ENCODE measurements around the gene S100A5.

The S100A5 gene

DNA sequence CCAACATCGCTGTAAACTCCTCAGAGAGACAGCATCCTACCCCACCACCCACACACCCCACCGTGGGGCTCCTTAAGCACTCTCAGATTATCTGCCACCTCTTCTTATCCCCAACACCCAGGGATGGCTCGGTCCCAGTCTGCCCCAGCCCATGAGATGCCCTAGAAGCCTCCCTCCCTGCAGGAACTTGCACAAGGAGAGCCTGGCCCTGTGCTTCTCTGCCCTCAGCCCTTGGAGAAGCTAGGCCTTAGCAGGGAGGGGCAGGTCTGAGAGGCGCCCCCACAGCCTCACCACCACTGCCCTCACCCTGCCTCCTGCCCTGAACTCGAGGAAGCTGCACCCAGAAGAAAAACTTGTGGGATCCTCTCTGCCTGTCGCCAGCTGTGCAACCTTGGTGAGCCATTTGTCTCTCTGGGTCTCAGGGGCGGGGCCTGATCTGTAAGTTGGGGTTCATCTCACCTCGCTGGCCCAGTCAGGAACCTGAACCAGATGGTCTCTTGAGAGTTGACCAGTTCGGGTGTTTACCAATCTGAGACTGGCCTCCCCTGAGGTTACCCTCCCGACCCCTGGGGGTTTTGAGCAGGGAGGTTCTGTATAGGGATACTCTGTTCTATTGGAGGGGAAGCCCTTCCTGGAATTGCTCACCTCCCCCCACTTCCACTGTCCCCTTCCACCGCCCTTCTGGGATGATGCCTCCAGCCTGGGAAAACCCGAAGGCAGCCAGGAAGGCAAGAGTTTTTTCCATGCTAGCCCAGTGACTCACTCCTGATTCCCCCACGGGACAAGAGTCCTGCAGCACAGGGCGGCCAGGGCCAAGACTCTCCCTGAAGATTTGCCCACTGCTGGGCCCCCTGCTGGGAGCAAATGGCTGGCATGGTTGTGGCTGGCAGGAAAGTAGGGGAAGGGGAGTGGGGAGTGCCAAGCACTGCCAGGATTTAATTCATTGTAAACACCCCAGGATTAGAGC lies 8.3 kb upstream of the S100A5 start, which contains the start of gene S100A3:
S100A3 (minus strand) TSS at position 537 of the 967 bp plus-strand sequence. CDS start 773 bp downstream, outside the sequence.
- DNase-seq (no peak), ATAC-seq (replicated peaks) (no peak)
- Mint-ChIP-seq H3K36me3 (ENCODE audit: insufficient read depth) (peaks cover 19% of the 10 kb centered on the region), H3K27me3 (no peaks in the 10 kb centered on the region), H3K4me3 (no peak within 1 kb of the TSS), H3K4me1 (ENCODE audit: low read depth in 2 of 2) (peaks cover 26 to 27% of the 10 kb centered on the region in 2 donors), H3K27ac (peak within 1 kb of the TSS in 1 of 2 donors; percentile 8), H3K9me3 (no peaks in the 10 kb centered on the region)

DNA sequence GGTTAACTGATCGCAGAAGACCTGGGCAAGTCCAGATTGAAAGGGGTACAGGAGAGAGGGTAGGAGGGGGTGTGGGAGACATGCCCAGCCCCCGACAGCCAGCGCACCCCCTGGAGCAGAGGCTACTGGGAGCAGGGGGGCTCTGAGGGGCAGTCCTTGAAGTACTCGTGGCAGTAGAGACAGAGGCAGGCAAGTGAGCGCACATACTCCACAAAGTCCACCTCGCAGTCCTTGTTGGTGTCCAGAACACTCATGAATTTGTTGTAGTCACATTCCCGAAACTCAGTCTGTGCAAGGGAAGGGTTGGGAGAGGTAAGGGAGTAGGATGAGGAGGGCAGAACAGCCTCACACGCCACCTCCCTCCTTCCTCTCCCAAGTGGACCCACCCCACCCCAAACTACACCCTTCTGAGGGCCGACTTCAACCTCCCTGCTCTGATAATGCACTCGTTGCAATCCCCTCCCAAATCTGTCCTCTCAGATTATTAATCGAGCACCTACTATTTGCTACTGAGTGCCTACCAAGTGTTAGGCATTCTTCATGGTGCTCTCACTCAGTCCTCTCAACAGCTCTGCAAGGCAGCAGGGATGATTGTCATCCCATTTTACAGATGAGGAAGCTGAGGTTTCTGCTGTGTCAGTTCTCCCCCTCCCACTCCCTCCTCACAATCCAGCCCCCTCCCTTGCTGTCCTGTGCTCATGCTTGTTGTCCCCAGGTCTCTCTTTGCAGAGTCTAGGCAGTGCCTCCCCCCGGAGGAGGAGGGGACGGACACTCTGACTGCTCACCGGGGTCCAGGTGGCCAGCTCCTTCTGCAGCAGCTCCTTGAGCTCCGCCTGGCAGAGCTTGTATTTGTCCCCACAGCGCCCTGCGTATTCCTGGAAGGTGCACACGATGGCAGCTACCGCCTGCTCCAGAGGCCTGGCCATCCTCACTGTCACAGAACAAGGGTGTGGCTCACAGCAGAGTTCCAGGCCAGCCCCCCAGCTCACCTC lies 7.1 kb upstream of the S100A5 start:
- no peak overlapping the region for H3K4me3 Mint-ChIP-seq
- H3K27me3 Mint-ChIP-seq, result no peaks in the 10 kb centered on the region
- H3K9me3 Mint-ChIP-seq, result no peaks in the 10 kb centered on the region
- H3K27ac Mint-ChIP-seq, result peak overlapping the region in 1 of 2 donors; percentile 8
- peaks cover 30% of the 10 kb centered on the region for H3K36me3 Mint-ChIP-seq (ENCODE audit: insufficient read depth)
- H3K4me1 Mint-ChIP-seq (ENCODE audit: low read depth in 2 of 2), result peaks cover 37 to 39% of the 10 kb centered on the region in 2 donors
- DNase-seq (no peak), ATAC-seq (replicated peaks) (no peak)

DNA sequence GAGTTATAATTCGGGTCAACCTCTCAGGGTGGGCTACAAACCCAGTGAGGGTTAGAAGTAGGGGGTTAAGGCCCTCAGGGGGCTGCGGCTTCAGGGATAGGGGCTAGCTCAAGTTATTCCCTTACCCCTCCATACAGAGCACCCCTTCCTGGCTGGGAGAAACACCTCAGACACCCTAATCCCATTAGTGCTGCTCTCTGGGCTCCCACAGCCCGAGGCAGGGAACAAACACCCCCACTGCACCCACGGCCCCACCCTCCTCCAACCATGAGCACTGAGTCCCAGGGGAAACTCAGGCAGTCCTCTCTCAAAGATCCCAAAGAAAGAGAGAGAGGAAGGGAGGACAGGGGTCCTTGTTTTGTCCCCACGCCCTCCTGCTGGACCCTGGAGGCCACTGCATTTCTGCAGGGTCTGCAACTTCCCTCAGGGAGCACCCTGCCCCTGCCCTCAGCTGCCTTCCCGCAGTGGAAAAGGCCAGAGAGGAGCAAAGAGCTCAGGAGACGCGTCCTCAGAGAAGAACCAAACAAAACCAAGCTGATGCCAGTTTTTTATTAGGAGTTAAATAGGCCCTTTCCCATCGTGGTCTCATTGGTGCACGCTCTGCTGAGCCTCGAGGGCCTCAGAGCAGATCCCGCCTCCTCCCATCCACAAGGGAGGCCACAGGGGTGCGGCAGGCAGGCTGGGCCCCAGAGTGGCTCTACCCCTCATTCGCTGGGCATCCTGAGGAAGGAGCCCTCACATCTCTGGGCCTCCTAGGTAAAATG lies 6.2 kb upstream of the S100A5 start:
- no peaks in the 10 kb centered on the region for H3K9me3 Mint-ChIP-seq
- peak overlapping the region in 1 of 2 donors; percentile 94 for H3K27ac Mint-ChIP-seq
- H3K4me1 Mint-ChIP-seq (ENCODE audit: low read depth in 2 of 2), result peaks cover 43 to 48% of the 10 kb centered on the region in 2 donors

DNA sequence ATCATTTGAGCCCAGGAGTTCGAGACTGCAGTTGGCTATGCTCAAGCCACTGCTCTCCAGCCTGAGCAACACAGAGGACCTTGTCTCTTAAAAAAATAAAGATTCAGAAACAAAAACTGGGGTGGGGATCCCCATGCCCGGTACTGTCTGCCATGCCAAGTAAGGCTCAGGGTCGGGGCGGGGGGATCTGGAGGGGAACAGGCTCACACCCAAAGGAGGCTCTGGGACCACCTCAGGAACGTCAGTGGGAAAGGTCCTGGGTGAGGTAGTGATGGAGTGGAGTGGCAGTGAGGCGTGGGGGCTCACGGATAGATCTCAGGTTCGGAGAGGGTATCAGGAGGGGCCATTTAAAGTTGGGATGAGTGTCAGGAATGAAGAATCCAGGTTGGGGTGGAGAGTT lies 5.6 kb upstream of the S100A5 start:
- peak overlapping the region; percentile 94 to 98 for H3K27ac Mint-ChIP-seq
- DNase-seq (no peak), ATAC-seq (replicated peaks) (no peak)
- H3K27me3 Mint-ChIP-seq, result no peaks in the 10 kb centered on the region
- peak overlapping the region; percentile 95 to 100 for H3K4me3 Mint-ChIP-seq
- peaks cover 50 to 54% of the 10 kb centered on the region in 2 donors for H3K4me1 Mint-ChIP-seq (ENCODE audit: low read depth in 2 of 2)
- H3K9me3 Mint-ChIP-seq, result no peaks in the 10 kb centered on the region
- H3K36me3 Mint-ChIP-seq (ENCODE audit: insufficient read depth), result peaks cover 33% of the 10 kb centered on the region

More for the DNA sequence above, 6.2 kb upstream of the S100A5 start:
- no peak for DNase-seq
- no peak for ATAC-seq (replicated peaks)
- Mint-ChIP-seq H3K27me3 (no peaks in the 10 kb centered on the region), H3K4me3 (peak overlapping the region in 1 of 2 donors; percentile 95), H3K36me3 (ENCODE audit: insufficient read depth) (peaks cover 32% of the 10 kb centered on the region)

DNA sequence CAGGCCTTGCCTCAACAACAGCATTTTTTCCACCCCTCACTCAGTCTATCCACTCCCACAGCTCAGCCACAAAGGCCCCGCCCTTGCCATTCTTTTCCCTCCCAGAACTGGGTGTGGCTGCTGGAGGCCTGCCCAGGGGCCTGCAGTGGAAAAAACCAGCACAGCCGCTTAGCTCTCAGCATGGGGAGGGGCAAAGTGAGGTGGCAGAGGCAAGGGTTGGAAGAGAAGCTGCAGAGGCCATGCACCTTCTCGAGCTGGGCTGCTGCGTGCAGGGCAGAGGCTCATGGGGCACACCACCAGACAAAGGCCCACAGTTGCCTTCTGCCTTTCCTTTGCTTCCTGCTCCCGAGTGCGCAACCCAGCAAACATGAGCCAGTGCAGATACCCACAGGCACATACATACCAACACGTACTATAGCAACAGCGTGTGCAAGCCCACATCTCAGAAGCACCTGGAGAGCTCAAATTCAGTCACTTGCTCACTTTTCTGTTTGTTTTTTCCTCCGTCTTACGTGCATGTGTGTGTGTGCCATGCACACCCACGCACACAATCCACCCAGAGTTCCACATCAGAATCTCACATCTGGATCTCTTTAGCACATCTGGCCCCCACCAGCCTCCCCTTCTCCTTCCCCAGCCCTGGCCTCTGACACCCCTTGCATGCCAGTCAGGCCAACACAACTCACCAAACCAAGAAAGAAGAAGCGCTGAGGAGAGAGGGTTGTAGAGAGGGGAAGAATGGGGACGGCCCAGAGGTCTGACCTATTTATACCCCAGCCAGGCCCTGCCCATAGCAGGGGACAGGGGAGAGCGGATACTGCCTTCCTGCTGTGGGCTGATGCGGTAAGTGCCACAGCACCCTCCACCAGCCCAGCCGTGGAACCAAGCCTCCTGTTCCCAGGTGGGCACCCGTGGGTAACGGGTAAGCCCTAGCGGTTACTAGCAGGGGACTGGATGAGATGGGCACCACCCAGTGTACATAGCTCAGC lies 4.6 kb upstream of the S100A5 start, which contains the start of gene S100A4:
S100A4 (minus strand) TSS at position 740 of the 989 bp plus-strand sequence. CDS start 1,012 bp downstream, outside the sequence.
- Mint-ChIP-seq H3K27ac (peak within 1 kb of the TSS; percentile 94 to 98), H3K4me1 (ENCODE audit: low read depth in 2 of 2) (peaks cover 59 to 64% of the 10 kb centered on the region in 2 donors), H3K27me3 (no peaks in the 10 kb centered on the region), H3K36me3 (ENCODE audit: insufficient read depth) (peaks cover 35% of the 10 kb centered on the region), H3K4me3 (peak within 1 kb of the TSS; percentile 95 to 100), H3K9me3 (no peaks in the 10 kb centered on the region)
- ATAC-seq (replicated peaks) (peak; percentile 82), DNase-seq (peak; percentile 56 to 67 (median 66))

DNA sequence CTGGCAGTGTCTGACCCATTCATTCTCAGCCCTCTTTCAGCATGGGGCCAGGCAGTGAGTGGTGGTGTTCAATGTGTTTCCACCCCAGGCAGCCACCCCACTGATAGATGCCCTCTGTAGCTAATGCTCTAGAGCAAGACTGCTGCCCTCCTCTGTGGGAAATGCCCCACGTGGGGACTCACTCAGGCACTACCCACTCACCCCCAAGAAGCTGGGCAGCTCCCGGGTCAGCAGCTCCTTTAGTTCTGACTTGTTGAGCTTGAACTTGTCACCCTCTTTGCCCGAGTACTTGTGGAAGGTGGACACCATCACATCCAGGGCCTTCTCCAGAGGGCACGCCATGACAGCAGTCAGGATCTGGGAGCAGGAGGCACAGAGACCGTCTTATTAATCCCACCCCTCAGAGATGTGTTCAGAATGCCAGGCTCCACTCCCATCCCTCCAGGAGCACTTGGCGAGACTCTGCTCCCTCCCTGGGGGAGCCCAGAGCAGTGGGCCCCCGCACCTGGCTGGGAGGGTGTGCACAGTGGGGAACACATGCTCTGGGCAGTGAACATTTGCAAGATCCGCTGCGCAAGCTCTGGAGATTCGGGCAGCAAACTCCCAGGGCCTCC lies 3.8 kb upstream of the S100A5 start:
- H3K9me3 Mint-ChIP-seq, result no peaks in the 10 kb centered on the region
- ATAC-seq (replicated peaks) (no peak), DNase-seq (no peak)
- H3K4me3 Mint-ChIP-seq, result peak overlapping the region; percentile 95 to 100
- peak overlapping the region; percentile 94 to 98 for H3K27ac Mint-ChIP-seq
- no peaks in the 10 kb centered on the region for H3K27me3 Mint-ChIP-seq
- H3K4me1 Mint-ChIP-seq (ENCODE audit: low read depth in 2 of 2), result peaks cover 64 to 72% of the 10 kb centered on the region in 2 donors
- peaks cover 35% of the 10 kb centered on the region for H3K36me3 Mint-ChIP-seq (ENCODE audit: insufficient read depth)

DNA sequence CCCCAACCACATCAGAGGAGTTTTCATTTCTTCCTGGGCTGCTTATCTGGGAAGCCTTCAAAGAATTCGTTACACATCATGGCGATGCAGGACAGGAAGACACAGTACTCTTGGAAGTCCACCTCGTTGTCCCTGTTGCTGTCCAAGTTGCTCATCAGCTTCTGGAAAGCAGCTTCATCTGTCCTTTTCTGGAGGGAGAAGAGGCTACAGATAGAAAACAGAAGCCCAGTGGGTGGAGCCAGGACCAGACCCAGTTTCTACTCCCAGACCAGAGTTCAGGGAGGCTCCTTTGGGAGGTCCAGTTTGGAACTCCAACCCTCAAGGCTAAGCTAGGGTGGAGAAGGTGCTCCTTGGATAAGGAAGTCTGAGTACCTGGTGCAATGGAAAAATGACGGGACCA lies 3.0 kb upstream of the S100A5 start:
- ATAC-seq (replicated peaks) (no peak), DNase-seq (no peak)
- Mint-ChIP-seq H3K27ac (peak overlapping the region; percentile 94 to 98), H3K9me3 (no peaks in the 10 kb centered on the region), H3K27me3 (no peaks in the 10 kb centered on the region), H3K4me3 (peak overlapping the region; percentile 95 to 100), H3K4me1 (ENCODE audit: low read depth in 2 of 2) (peaks cover 66 to 74% of the 10 kb centered on the region in 2 donors), H3K36me3 (ENCODE audit: insufficient read depth) (peaks cover 35% of the 10 kb centered on the region)

DNA sequence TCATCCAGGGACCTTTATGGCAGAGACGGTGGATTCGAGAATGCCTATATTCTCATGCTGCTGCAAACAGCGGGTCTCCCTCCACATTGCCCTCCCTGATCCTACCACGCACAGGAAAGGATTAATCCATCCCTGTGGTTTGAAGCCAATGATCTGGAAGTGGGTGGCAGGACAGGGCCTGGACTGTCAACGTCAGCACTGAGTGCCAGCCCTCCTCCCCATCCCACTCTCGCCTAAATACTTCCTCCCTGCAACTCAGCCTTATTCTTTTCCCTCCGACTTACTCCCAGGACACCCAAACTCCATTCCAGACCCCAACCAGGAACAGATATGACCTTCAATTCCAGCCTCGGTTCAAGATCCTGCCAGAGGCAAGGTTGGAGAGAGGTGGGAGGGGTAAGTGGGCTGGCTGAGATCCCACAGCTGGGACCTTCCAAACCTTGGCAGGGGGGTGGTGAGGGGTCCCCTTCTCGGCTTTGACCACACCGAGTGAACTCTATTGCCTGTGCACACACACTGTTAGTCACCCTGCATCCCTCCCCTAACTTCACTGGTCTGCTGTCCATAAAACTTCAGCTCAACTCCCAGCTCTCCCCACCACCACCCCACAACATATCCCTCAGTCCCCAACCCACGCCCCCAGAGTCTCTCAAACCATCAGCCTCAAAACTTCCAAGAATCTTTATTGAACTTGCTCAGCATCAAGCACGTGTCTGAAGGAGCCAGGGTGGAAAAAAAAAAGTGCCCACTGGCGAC lies 2.4 kb upstream of the S100A5 start:
- H3K36me3 Mint-ChIP-seq (ENCODE audit: insufficient read depth), result peaks cover 35% of the 10 kb centered on the region
- no peak for ATAC-seq (replicated peaks)
- H3K27me3 Mint-ChIP-seq, result no peaks in the 10 kb centered on the region
- no peak for DNase-seq
- peak overlapping the region; percentile 93 to 94 for H3K27ac Mint-ChIP-seq
- peaks cover 66 to 74% of the 10 kb centered on the region in 2 donors for H3K4me1 Mint-ChIP-seq (ENCODE audit: low read depth in 2 of 2)
- no peaks in the 10 kb centered on the region for H3K9me3 Mint-ChIP-seq
- H3K4me3 Mint-ChIP-seq, result peak overlapping the region; percentile 95 to 100

DNA sequence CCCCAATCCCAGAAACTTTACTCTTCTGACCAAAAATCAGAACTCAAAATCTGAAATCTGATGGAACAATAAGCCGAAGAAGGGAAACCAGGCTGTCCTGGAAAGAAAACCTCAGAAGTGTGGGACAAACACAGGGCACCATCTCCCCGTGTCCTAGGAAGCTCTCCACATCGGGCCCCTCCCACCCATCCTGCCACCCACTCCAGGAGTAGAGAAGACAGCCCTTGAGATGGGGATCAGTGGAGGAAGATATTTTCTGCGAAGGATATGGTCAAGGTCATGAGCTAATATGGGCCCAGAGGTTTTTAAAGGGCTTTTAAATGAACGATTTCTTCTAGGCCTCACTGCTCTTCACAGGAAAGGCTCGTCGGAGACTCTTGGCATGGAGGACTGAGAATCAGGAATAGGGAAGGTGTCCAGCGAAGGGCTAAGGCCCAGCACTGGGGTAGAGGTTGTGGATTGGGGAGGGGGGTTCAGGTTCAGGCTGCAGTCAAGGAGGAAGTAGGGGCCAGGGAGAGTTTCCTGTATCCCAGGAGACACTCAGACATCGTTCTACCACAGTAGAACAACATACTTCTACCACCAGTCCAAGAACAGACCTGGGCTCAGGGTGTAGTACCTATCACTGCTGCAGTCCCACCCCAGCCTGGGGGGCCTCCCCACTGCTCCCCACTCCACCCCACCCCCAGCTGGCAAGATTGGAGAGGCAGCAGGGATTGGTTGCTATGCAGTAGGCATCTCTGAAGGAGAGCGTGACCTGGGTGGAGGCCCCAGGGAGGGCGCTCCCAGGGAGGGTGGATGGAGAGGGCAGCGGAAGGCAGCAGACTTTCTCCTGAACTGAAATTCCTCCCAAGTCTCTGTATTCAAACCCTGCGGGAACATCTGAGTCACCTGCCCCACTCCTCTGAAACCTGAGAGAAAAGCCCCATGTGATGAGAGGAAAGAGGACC lies 1.2 kb upstream of the S100A5 start:
- ATAC-seq (replicated peaks), result no peak
- H3K4me3 Mint-ChIP-seq, result peak overlapping the region; percentile 95 to 100
- peaks cover 70 to 75% of the 10 kb centered on the region in 2 donors for H3K4me1 Mint-ChIP-seq (ENCODE audit: low read depth in 2 of 2)
- peaks cover 36% of the 10 kb centered on the region for H3K36me3 Mint-ChIP-seq (ENCODE audit: insufficient read depth)
- H3K27ac Mint-ChIP-seq, result peak overlapping the region; percentile 93 to 94
- no peak for DNase-seq
- H3K27me3 Mint-ChIP-seq, result no peaks in the 10 kb centered on the region
- no peaks in the 10 kb centered on the region for H3K9me3 Mint-ChIP-seq
